Jurkat, Clone E6-1 (cell line): Measurements from ENCODE around the gene LILRA6.
"Not testable (repeated sequence)": the region's sequence is repeated elsewhere in the genome, so short reads cannot be mapped to it uniquely, and the experiment has no call there.

Experiments
- DNase-seq: peaks from one replicate; pipeline ENCODE4 v3.0.0-alpha.2; 2011; ENCODE audit warnings: low read depth, low spot score
- H3K4me3 ChIP-seq: 2 replicates; pipeline ENCODE4 v1.5.1; 2011; ENCODE audit warnings: mild to moderate bottlenecking, low read length, control low read depth, moderate library complexity

The LILRA6 gene

DNA sequence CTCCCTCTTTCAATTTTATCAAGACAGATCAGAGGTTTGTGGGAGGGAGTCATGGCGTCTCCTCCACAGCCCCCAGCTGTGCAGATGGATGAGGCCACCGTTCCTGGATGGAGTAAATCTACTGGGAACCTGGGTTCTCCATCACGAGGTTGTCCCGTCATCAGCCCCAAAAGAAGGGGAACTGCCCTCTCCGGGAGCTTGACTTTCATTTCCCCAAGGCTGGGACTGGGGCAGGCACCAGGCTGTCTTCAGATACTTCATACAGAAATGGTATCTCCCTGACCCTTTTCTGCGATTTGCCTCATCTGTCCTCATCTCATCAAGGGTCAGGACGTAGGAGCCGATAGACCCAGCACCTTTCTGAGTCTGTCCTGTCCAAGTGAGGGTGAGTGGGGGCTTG lies 28.5 kb upstream of the LILRA6 start:
- H3K4me3 ChIP-seq, result no peak overlapping the region
- DNase-seq, result no peak

- no peak for DNase-seq
Measured at GRCh38 chr19:54268936-54269335, 26.3 kb upstream of the LILRA6 start.

GRCh38 chr19:54266133-54266532 lies 23.5 kb upstream of the LILRA6 start:
- no peak overlapping the region for H3K4me3 ChIP-seq
- peak; percentile 68 for DNase-seq

More at GRCh38 chr19:54268936-54269335, 26.3 kb upstream of the LILRA6 start:
- no peak overlapping the region for H3K4me3 ChIP-seq

DNA sequence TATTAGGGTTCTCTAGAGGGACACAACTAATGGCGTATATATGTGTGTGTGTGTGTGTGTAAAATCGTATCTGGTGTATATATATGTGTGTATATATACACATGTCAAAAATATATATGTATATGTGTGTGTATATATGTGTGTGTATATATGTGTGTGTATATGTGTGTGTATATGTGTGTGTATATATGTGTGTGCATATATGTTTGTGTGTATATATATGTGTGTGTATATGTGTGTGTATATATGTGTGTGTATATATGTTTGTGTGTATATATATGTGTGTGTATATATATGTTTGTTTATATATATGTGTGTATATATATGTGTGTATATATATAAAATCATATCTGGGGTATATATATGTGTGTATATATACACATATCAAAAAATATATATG lies 19.9 kb upstream of the LILRA6 start:
- no peak for DNase-seq
- no peak overlapping the region for H3K4me3 ChIP-seq

GRCh38 chr19:54262066-54262465 lies 19.5 kb upstream of the LILRA6 start:
- H3K4me3 ChIP-seq, result no peak overlapping the region
- no peak for DNase-seq

GRCh38 chr19:54257116-54257480 lies 14.5 kb upstream of the LILRA6 start, which contains the start of gene LILRB5:
Gene LILRB5, minus strand, starts transcription at chr19:54257273. Its CDS starts 80 bp downstream, at chr19:54257193.
- DNase-seq, result no peak
- H3K4me3 ChIP-seq, result no peak within 1 kb of the TSS

GRCh38 chr19:54256250-54257115 lies 13.9 kb upstream of the LILRA6 start:
- no peak overlapping the region for H3K4me3 ChIP-seq
- DNase-seq, result no peak

- DNase-seq, result no peak
- no peak overlapping the region for H3K4me3 ChIP-seq
Measured at GRCh38 chr19:54255105-54255775, 12.7 kb upstream of the LILRA6 start.

GRCh38 chr19:54254195-54254906 lies 11.8 kb upstream of the LILRA6 start:
- H3K4me3 ChIP-seq, result no peak overlapping the region
- DNase-seq, result no peak

- H3K4me3 ChIP-seq, result no peak overlapping the region
- DNase-seq, result no peak
Measured at GRCh38 chr19:54253331-54254194, 11.0 kb upstream of the LILRA6 start.

DNA sequence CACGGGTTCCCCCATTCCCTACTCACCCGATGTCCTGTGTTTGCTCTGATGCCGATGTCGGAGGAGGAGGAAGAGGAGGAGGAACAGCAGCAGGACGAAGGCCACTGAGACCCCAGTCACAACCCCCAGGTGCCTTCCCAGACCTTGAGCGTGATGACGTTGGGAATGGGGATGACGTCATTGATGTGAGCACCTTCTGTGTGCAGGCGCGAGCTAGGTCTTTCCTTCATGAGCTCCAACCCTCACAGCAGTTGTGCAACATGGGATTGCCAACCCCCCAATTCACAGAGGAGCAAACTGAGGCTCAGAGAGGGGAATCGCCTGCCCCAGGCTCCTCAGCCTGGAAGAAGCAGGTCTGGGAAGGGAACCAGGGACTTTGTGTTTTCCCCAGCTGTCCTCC lies 10.3 kb upstream of the LILRA6 start:
- DNase-seq, result no peak
- no peak overlapping the region for H3K4me3 ChIP-seq

DNA sequence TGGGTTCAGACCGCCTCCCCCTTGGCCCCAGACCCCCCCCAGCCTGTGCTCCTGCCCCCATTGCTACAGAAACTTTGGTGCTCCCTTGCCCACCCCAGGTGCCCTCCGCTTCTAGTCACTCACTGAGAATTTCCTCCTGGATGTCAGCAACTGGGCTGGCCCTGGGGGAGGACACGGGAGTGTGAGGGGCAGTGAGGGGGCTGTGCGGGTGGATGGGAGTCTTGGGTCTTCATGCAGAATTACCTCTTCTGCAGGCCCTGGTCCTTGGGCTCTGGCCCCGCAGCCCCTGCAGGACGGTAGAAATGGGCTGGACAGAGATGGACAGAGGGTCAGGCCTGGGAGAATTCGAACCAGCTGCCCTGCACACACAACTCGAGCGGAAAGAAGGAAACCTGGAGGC lies 9.7 kb upstream of the LILRA6 start:
- no peak for DNase-seq
- H3K4me3 ChIP-seq, result no peak overlapping the region

- DNase-seq, result peak; percentile 12
- H3K4me3 ChIP-seq, result no peak overlapping the region
Measured at GRCh38 chr19:54248016-54248601, 5.5 kb upstream of the LILRA6 start.

DNA sequence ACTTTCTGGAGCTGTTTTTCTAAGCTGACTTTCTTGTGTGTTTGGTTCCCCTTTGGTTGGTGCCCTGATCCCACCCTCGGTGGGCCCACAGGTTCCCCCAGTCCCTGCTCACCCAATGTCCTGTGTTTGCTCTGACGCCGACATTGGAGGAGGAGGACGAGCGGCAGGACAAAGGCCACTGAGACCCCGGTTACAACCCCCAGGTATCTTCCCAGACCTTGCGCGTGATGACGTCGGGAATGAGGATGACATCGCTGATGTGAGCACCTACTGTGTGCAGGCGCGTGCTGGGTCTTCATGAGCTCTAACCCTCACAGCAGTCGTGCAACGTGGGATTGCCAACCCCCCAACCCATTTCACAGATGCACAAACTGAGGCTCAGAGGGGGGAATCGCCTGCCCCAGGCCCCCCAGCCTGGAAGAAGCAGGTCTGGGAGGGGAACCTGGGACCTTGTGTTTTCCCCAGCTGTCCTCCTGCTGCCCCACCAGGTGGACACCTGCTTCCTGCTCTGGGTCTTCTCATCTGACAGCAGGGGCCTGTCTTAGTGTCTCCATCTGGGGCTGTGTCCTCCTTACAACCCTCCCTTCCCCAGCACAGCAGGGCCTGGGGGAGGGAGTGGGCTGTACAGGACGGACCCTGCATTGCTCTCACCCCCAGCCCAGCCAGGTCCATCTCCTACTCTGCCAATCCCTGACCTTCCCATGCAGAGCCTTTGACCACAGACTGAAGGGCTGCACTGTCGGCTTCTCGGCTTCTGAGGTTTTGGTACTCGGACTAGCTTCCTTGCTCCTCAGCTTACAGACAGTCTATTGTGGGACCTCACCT lies 4.7 kb upstream of the LILRA6 start:
- no peak overlapping the region for H3K4me3 ChIP-seq
- no peak for DNase-seq

DNA sequence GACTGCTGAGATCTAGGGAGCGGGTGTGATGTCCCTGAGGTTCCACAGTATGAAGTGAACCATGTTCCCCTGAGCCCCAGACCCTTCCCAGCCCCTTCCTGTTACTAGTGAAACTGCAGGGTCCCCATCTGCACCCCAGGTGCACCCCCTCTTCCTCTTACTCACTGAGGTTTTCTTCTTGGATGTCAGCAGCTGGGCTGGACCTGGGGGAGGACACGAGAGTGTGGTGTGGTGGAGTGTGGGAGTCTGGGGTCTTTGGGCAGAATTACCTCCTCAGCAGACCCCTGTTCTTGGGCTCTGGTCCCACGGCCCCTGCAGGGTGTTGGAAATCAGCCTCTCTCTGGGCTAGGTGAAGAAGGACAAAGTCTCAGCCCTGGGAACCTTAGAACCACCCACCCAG lies 3.3 kb upstream of the LILRA6 start:
- no peak overlapping the region for H3K4me3 ChIP-seq
- no peak for DNase-seq

DNA sequence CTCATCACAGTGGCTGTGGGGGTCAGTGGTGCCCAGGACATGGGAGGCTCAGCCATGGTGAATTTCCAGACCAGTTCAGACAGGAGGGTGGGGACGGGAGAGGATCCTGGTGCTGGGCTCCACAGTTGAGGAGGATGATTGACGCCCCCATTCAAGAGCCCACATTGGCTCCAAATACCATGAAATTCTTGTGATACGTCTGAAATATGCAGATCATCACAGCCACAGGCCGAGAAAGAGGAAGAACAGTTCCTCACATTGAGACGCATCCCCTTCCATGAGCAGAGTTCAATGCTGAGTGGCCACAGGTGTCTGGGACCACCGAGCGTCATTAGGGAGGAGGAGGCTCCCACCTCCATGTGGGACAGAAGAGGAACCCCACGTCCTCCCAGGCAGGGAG lies 1.2 kb upstream of the LILRA6 start:
- DNase-seq, result not testable (repeated sequence)

GRCh38 chr19:54242234-54242633 lies 356 bp downstream of the LILRA6 start:
- DNase-seq, H3K4me3 ChIP-seq: not testable (repeated sequence)

More for the DNA sequence above, 1.2 kb upstream of the LILRA6 start:
- not testable (repeated sequence) for H3K4me3 ChIP-seq
